Ascending aorta (tissue), 2 donors: ENCODE data around the gene ANKMY1. TPM values are rescaled to one million over a fixed set of nuclear protein-coding genes. Genes with fewer than 3 reads are reported as not detected.
A peak's percentile ranks its signal among the peaks of the same experiment; 100 is the strongest.

Experiments used
- DNase-seq, 2 donors: peaks; one replicate each; pipeline ENCODE4 v3.0.0-alpha.2; 2019; ENCODE audit warnings: low spot score in 2 of 2
- H3K27ac ChIP-seq, 2 donors: fragments of 200-600 bp; sonication (generic); one replicate each; pipeline ENCODE4 v1.5.1; 2016 to 2017; ENCODE audit warnings: mild to moderate bottlenecking in 1 of 2
- H3K27me3 ChIP-seq: fragments of 200-600 bp; sonication (generic); one replicate; pipeline ENCODE4 v1.5.1; 2017
- H3K36me3 ChIP-seq, 2 donors: fragments of 200-600 bp; sonication (generic); one replicate each; pipeline ENCODE4 v1.5.1; 2016
- H3K4me1 ChIP-seq, 2 donors: fragments of 200-600 bp; sonication (generic); one replicate each; pipeline ENCODE4 v1.5.1; 2016 to 2017; ENCODE audit warnings: mild to moderate bottlenecking in 1 of 2
- H3K4me3 ChIP-seq, 2 donors: fragments of 200-600 bp; sonication (generic); one replicate each; pipeline ENCODE4 v1.5.1; 2016 to 2017; ENCODE audit warnings: mild to moderate bottlenecking in 1 of 2
- H3K9me3 ChIP-seq, 2 donors: fragments of 200-600 bp; sonication (generic); one replicate each; pipeline ENCODE4 v1.5.1; 2016
- intact Hi-C: fragments of 100-400 bp; cut with DNase I; formaldehyde crosslinking; loops from one replicate; pipeline ENCODE4 v1.15.1; 2023
- total RNA-seq: library from RNA; depleted of rRNA; stranded (reverse); fragments of >200 nt; gene quantifications from one replicate; pipeline ENCODE4 v1.1.0, GENCODE V29; 2016
- TF ChIP-seq, protein P1 (sequence below), 3 experiments: fragments of 200-600 bp in 2 of 3; fragments of 450-650 bp in 1 of 3; sonication (generic) in 2 of 3; IDR thresholded peaks; one replicate each; pipeline ENCODE4 v1.5.1; 2016 to 2019; ENCODE audit warnings: antibody characterized with exemption in 3 of 3, mild to moderate bottlenecking in 1 of 3, moderate library complexity in 1 of 3

ANKMY1 gene
- total RNA-seq, 1 donor from 2014 or later, result 14.4 TPM

GRCh38 chr2:240573071-240573515, 15.3 kb upstream of the ANKMY1 start:
- H3K4me1 ChIP-seq, result peaks cover 3 to 16% of the 10 kb centered on the region in 2 donors
- intact Hi-C loops, result no loop called here
- H3K27ac ChIP-seq, result no peak overlapping the region
- TF ChIP-seq, protein P1, sequence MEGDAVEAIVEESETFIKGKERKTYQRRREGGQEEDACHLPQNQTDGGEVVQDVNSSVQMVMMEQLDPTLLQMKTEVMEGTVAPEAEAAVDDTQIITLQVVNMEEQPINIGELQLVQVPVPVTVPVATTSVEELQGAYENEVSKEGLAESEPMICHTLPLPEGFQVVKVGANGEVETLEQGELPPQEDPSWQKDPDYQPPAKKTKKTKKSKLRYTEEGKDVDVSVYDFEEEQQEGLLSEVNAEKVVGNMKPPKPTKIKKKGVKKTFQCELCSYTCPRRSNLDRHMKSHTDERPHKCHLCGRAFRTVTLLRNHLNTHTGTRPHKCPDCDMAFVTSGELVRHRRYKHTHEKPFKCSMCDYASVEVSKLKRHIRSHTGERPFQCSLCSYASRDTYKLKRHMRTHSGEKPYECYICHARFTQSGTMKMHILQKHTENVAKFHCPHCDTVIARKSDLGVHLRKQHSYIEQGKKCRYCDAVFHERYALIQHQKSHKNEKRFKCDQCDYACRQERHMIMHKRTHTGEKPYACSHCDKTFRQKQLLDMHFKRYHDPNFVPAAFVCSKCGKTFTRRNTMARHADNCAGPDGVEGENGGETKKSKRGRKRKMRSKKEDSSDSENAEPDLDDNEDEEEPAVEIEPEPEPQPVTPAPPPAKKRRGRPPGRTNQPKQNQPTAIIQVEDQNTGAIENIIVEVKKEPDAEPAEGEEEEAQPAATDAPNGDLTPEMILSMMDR (IDR thresholded peaks at IDR 0.05), result no peak
- H3K4me3 ChIP-seq, result no peak overlapping the region
- H3K27me3 ChIP-seq, result no peaks in the 10 kb centered on the region
- DNase-seq, result no peak
- peaks cover 36 to 53% of the 10 kb centered on the region in 2 donors for H3K36me3 ChIP-seq
- no peaks in the 10 kb centered on the region for H3K9me3 ChIP-seq

- Histone ChIP-seq H3K4me1 (peaks cover 3 to 16% of the 10 kb centered on the region in 2 donors), H3K9me3 (no peaks in the 10 kb centered on the region), H3K36me3 (peaks cover 29 to 46% of the 10 kb centered on the region in 2 donors), H3K27ac (no peak overlapping the region), H3K4me3 (no peak overlapping the region), H3K27me3 (no peaks in the 10 kb centered on the region)
- DNase-seq, result no peak
- TF ChIP-seq, protein P1 (IDR thresholded peaks at IDR 0.05), result no peak
- intact Hi-C loops, result no loop called here
These were observed 14.6 kb upstream of the ANKMY1 start for GRCh38 chr2:240572141-240573031.

DNA sequence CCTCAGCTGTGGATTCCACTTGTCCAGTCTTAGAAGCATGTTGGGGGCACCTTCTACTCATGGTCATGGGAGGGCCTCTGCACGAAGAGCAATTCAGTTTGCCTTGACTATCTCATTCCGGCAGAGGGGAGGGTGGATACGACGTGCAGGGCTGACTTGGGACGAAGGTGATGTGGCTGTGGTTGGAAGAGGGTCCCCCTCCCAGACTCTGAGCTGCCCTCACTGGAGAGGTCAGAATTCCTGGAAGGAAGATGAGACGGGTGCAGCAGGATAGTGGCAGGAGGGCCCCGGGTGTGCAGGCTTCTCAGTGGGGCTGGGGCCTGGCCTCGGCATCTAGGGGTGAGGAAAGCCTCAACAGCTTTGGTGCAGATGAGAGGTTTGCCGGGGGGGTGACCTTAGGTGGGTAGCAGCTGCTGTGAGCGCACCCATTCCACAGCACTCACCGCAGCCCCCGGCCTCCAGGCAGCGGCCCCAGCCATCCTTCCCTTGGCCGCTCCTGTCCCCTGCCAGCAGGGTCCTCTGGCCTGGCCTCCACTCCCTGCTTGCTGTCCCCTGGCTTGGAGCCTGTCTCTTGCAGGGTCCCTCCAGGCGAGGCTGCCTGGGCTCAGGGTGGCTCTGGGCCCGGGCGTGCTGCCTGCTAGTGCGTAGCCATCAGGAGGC, 13.7 kb upstream of the ANKMY1 start:
- no peak overlapping the region for H3K4me3 ChIP-seq
- intact Hi-C loops, result no loop called here
- no peaks in the 10 kb centered on the region for H3K9me3 ChIP-seq
- no peak overlapping the region for H3K27ac ChIP-seq
- H3K27me3 ChIP-seq, result no peaks in the 10 kb centered on the region
- peak in 1 of 2 donors; percentile 58 for DNase-seq
- H3K4me1 ChIP-seq, result peaks cover 9 to 21% of the 10 kb centered on the region in 2 donors
- peaks cover 27 to 37% of the 10 kb centered on the region in 2 donors for H3K36me3 ChIP-seq
- TF ChIP-seq, protein P1 (IDR thresholded peaks at IDR 0.05), result no peak

GRCh38 chr2:240570531-240571313, 12.9 kb upstream of the ANKMY1 start:
- TF ChIP-seq, protein P1 (IDR thresholded peaks at IDR 0.05), result no peak
- H3K9me3 ChIP-seq, result no peaks in the 10 kb centered on the region
- H3K27me3 ChIP-seq, result no peaks in the 10 kb centered on the region
- H3K36me3 ChIP-seq, result peaks cover 27 to 29% of the 10 kb centered on the region in 2 donors
- intact Hi-C loops, result no loop called here
- peaks cover 12 to 27% of the 10 kb centered on the region in 2 donors for H3K4me1 ChIP-seq
- H3K4me3 ChIP-seq, result peak overlapping the region in 1 of 2 donors; percentile 91
- peak; percentile 4 to 56 for DNase-seq
- H3K27ac ChIP-seq, result no peak overlapping the region

DNA sequence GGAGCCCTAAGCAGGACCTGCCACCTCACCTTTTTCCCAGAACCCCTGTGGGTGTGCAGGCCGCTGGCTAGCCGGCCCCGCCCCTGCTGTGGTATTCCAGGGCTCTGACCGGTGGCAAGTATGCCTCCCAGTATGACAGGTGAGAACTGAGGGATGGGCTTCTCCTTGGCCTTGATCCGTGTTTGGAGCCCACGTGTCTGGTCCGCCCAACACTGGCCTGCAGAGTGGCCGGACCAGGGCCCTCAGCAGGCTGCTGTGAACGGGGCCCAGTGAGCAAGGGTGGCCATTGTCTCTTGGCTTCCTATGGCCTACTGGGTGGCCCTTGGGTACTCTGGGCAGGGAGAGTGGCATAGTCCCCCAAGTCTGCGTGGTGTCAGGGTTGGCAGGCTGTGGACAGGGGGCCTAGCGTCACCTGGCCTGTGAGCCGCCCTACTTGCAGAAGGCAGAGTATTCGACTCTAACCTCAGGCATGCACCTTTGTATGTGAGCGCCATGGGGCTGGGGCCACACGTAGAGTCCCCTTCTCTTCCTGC, 12.3 kb upstream of the ANKMY1 start:
- TF ChIP-seq, protein P1 (IDR thresholded peaks at IDR 0.05), result no peak
- no peaks in the 10 kb centered on the region for H3K9me3 ChIP-seq
- H3K27me3 ChIP-seq, result no peaks in the 10 kb centered on the region
- peak overlapping the region in 1 of 2 donors; percentile 91 for H3K4me3 ChIP-seq
- peak; percentile 5 to 62 for DNase-seq
- H3K36me3 ChIP-seq, result peaks cover 21 to 23% of the 10 kb centered on the region in 2 donors
- H3K4me1 ChIP-seq, result peaks cover 14 to 31% of the 10 kb centered on the region in 2 donors
- intact Hi-C loops, result loop anchor here (5.0 to 10.0 kb wide), 6 partner anchors 195 to 1168 kb away; partner anchors contain the start of genes HDAC4, PASK, SNED1 and STK25
- H3K27ac ChIP-seq, result no peak overlapping the region
